GM19351 (cell line): Measurements from ENCODE around the gene PHF20.
A peak's percentile ranks its signal among the peaks of the same experiment; 100 is the strongest.
"Not testable (repeated sequence)": the region's sequence is repeated elsewhere in the genome, so short reads cannot be mapped to it uniquely, and the experiment has no call there.

Source experiments
- ATAC-seq: cut with Tn5 transposase; IDR thresholded peaks from one replicate; pipeline ENCODE4 v1.9.1; 2021; ENCODE audit warnings: mild to moderate bottlenecking, moderate library complexity; ENCODE audit not compliant: unreplicated experiment

Gene PHF20

DNA sequence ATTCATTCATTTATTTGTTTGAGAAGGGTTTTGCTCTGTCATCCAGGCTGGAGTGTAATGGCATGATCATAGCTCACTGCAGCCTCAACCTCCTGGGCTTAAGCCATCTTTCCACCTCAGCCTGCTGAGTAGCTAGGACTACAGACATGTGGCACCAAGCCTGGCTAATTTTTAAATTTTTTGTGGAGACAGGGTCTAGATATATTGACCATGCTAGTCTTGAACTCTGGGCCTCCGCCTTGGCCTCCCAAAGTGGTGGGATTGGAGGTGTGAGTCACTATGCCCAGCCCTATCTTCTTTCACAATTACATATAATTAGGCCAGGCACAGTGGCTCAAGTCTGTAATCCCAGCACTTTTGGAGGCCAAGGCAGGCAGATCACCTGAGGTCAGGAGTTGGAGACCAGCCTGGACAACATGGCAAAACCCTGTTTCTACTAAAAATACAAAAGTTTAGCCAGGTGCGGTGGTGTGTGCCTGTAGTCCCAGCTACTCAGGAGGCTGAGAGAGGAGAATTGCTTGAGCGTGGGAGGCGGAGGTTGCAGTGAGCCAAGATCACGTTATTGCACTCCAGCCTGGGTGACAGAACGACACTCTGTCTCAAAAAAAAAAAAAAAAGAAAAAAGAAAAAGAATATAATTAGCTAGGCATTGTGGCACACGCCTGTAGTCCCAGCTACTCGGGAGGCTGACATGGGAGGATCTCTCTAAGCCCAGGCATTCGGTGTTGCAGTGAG, 110.8 kb downstream of the PHF20 start:
- not testable (repeated sequence) for ATAC-seq

DNA sequence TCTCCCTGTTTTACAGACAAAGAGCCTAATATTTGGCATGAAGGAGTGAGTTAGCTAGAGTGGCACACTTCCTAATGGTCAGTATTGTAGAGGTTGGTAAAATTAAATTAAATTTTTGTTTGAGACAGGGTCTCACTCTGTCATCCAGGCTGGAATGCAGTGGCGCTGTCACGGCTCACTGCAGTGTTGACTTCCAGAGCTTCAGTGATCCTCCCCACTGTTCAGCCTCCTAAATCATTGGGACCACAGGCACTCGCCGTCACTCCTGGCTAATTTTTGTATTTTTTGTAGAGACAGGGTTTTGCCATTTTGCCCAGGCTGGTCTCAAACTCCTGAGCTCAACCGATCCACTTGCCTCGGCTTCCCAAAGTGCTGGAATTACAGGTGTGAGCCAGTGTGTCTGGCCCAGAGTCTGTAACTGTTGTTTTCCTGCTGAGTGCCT, 111.5 kb downstream of the PHF20 start:
- no peak for ATAC-seq

DNA sequence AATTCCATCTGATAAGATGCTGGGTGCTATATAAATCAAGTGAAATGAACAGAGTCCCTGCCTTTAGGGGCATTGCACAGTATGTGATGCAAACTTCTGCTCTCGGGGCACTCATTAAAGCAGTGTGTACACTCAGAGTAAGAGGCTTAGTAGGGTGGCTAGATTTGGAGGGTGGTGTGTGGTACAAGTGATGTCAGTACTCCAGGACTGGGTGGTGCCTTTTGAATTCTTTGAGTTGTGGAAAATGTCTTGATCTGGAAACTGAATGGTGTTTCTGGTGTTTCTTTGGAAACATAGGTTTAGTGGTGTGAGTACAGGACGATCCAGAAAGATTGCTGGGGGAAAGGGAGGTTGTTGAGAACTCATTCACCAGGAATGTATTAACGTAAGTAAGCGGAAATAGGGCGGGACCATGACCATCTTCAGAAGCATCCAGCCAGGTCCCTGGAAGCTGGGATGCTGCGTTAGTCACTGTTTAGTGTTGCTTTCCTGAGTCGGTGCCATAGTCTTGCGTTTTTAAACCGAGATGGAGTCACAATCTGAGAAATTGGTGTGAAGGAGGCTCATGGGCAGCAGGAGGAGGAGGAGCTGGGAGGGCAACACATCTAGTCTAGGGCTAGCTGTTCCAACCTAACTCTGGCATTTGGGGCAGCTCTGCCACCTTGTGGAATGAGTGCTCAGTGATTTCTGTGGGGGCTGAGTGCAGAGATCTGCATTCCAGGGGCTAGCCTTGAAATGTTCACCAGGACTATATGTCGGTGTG, 112.1 kb downstream of the PHF20 start:
- no peak for ATAC-seq

DNA sequence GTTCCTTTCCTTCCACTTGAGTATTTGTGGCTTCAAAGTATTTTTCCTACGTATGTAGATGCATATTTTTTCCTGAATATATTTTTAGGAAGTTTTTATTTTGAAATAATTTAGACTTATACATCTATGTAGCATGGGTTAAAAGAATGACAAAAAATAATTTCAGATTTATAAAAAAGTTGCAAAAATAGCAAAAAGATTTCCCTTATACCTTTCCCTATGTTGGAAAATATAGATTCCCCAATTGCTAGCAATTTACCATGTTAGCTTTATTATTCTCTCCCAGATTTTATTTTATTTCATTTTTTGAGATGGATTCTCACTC, 112.7 kb downstream of the PHF20 start:
- no peak for ATAC-seq

DNA sequence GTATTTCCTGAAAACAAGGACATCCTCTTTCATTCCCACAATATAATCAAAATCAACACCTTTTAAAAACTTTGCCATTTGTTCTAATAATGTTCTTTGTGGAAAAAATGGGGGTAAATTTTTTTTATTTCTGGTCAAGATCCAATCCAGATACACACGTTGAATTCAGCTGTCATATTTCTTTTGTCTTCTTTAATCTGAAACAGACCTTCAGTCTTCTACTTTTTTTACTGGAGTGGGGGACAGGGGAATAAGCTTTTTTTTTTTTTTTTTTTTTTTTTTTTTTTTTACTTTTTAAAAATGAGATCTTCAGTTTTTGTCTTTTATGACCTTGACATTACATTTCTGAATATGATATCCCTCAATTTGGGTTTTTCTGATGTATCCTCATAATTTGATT, 113.4 kb downstream of the PHF20 start:
- no peak for ATAC-seq

DNA sequence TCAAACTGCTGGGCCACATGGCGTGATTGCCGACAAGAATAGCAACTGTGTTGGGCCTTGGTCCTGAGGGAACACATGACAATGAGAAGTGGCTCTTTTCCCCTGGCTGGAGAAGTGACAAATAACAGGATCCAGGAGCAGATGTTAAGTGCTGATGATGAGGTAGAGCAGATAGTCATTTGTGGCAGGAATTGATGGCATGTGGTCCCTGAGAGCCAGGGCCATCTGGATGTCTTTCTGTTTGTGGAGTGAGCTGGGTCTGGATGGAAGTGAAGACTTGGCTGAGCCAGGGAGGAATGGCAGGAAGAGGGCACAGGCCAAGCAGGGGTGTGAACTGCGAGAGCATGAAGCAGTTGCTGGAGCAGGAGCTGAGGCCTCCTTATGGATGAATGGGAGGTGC, 114.7 kb downstream of the PHF20 start:
- no peak for ATAC-seq

DNA sequence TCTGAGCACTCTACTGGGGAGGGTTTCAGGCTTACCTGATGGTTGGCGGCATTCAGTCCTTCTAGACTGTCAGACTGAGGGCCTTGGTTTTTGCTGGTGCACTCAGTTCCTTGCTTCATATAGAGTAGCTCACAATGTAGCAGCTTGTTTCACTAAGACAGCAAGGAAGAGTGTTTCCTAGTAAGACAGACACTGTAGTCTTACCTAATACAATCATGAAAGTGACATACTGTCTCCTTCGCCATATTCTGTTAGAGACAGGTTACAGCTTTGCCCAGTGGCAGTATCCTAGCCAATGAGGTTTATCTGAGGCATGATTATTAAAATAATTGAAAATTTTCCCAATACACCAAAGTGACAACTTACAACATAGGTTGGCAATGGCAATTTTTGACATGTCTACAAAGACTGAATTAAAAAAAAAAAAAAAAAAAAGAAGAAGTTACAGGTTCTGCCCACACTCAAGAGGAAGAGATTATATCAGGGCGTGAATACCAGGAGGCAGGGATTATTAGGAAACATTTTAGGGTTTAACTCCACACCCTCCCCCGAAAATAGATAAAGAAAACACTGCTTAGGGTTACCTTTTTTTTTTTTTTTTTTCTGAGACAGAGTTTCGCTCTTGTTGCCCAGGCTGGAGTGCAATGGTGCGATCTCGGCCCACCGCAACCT, 115.7 kb downstream of the PHF20 start:
- ATAC-seq: no peak

DNA sequence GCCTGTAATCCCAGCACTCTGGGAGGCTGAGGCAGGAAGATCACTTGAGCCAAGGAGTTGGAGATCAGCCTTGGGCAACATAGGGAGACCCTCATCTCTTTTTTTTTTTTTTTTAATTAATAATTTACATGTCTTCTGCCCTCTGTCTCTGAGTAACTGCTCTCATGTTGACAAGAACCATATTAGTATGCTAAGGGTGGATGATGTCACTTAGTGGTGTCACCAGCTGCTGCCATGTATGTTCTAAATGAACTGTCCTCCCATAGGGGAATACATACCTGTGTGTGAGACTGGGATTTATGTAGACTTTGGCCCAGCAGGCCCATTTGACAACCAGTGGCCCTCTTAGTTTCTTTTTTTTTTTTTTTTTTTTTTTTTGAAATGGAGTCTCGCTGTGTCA, 116.8 kb downstream of the PHF20 start:
- ATAC-seq: no peak

DNA sequence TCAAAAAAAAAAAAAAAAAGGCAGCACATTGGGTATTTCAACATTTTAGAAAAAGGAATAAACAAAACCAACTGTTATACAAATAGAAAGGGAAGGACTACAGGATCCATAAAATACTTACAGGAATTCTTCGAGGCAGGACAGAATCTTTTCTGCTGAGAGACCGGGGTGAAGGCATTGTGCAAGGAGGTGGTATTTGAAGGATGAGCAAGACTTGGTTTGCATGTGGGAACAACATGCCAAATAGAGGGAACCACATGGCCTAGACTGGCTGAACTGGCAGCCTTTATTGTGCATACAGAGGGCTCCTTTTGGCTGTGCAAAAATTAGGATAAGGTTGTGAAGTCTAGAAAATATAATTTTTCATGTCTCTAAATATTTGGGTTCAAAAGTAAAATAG, 119.6 kb downstream of the PHF20 start:
- ATAC-seq: no peak

DNA sequence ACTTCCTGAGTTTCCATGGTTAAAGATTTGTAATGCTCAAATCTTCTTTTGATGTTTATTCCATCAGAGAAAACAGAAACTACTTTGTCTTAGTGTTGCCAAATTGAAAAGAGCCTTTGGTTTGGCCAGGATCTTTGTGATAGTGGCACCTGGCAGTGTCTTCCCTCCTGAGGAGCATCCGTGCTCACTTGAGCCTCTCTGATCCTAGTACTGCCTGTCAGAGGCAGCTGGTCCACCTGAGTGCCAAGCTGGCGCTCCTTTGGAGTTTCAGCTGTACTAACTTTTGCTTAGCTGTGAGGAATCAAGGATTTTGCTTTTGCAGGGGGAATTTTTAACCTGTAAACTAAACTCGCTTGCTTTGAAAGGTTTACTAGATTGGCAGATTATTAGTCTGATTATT, 121.1 kb downstream of the PHF20 start:
- no peak for ATAC-seq

DNA sequence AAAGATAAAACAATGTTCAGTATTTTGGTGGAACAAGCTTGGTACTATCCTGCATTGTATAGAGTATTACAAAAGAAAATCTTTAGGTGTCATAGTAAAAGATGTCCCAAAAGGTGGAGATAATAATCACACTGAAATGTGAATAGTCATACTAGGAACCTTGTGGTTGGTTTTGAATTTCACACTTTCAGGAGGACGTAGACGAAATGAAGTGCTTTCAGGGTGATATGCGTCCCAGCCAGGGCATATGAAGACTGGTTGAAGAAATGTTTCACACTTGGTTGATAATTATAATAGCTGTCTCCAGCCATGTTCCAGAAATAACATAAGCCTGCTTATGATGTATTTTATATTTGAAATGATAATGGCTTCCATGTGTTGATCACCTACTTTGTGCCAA, 122.1 kb downstream of the PHF20 start:
- ATAC-seq: peak; percentile 86

DNA sequence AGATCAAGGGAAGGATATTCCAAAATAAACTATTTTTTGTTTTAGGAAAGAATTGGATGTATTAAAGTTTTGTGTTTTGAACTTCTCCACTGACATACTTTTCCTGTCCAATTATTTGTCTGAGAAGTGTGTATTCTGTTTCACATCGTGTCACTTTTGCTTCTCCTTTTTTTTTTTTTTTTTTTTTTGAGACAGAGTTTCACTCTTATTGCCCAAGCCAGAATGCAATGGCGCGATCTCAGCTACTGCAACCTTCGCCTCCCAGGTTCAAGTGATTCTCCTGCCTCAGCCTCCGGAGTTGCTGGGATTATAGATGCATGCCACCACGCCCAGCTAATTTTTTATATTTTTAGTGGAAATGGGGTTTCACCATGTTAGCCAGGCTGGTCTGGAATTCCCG, 123.7 kb downstream of the PHF20 start:
- ATAC-seq: not testable (repeated sequence)

DNA sequence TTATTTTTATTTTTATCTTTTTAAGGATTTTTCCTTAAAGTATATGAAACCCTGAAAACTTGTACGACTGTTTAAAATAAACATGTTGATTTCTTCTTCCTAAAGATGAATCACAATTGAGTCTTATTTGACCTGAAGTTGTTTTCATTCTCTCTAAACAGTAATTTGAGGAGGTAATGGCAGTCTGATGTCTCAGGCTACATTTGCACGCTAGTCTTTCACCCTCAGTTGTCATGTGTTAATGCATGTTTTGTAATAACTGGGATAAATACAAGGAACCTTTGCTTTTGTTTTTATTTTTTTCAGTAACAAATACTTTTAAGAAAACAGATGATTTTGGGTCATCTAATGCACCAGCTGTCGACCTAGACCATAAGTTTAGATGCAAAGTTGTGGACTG, 127.2 kb downstream of the PHF20 start:
- ATAC-seq: no peak

DNA sequence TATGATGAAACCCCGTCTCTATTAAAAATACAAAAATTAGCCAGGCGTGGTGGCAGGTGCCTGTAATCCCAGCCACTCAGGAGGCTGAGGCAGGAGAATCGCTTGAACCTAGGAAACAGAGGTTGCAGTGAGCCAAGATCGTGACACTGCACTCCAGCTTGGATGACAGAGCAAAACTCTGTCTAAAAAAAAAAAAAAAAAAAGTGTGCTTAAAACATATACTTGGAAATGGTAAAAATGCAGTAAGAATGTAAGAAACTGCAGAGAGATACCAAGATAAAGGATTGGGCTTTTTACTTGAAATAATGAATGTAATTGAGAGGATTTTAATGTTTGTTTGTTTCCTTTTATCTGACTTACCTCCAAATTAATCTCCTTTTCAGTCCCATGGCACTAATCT, 129.4 kb downstream of the PHF20 start:
- not testable (repeated sequence) for ATAC-seq

DNA sequence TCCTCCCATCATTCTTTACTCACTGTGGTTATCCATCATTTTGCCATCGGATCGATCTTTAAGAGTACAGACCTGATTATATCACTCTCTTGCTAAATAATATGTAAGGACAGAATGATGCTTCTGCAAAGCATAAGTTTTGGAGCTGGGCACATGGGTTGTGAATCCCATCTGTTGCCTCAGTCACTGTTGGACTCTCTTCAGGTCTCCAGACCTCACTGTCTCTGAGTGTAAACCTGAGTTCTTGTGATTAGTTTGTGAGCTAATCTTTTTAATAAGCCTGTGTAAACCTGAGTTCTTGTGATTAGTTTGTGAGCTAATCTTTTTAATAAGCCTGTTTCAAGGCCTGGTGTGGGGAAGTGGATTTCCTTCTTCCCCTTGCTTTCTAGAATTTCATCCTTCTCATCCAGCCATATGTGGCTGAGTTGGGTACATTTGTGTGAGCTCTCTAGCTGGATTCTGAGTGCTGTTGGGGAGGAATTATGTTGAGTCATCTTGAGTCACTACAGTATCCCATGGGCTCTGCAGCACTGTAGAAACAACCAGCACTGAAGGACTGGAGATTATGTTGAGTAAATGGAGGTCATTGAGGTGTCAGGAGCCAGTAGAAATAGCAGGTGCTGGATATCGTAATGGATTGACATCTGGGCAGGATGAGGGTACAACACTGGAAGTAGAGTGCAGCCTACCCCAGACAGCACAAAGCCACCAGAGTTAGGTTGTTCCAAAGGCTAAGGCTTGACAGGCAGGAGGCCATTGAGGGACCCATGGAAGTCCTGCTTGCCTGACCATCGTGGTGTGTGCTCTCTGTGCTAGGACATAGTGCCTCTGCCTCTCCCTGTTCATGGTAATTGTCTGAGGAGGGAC, 130.1 kb downstream of the PHF20 start:
- no peak for ATAC-seq

DNA sequence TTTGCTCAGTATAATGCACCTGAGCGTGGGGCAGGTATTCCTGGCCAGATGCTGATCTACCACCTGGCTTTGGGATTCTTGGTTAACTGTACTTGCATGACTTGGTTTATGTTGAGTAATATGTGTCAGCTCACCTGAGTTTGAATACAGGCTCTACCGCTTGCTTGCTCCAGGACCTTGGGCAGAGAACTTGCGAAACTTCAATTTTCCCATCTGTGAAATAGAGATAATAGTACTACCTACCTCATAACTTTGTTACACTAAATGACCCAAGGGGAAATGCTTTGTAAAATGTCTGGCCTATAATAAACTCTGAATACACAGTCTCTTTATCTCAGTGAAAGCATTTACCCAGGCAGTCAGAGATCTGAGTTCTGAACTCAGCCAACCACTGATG, 130.7 kb downstream of the PHF20 start:
- ATAC-seq: no peak

DNA sequence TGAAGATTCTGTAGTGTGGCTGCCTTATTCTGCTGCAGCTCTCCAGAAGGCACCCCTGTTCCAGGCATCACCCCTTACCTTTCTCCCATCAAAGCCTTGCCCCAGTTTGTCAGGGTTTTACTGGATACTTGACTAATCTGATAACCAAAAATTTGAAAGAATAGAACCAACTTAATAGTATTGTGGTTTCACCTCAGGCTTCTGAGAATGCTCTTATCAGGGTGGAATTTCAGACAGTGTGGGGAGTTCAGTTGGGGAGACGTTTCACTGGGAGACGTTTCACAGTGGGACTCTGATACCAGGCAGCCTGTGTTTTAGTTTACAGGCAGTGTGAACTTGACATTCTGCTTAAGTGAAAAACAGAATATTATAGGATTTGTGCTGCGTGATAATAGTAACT, 132.0 kb downstream of the PHF20 start:
- ATAC-seq: no peak

DNA sequence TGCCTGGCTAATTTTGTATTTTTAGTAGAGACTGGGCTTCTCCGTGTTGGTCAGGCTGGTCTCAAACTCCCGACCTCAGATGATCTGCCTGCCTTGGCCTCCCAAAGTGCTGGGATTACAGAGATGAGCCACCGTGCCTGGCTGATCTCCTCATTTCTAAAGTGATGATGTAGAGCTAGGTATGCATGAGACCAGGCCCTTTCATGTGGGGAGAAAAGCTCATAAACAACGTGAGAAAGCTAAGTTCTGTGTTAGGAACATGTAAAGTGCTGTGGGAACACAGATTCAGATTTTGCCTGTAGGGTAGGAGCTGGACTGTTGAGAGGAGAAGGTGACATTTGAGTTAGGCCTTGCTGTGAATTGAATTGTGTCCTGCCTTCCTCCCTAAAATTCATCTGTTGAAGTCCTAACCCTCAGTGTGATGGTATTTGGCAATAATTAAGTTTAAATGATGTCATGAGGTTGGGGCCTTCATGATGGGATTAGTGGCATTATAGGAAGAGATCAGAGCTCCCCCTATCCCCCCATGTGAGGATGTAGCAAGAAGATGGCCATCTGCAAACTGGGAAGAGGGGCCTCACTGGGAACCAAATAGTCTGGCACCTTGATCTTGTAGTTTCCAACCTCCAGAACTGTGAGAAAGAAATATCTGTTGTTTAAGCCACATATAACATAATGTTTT, 133.3 kb downstream of the PHF20 start:
- ATAC-seq: no peak

DNA sequence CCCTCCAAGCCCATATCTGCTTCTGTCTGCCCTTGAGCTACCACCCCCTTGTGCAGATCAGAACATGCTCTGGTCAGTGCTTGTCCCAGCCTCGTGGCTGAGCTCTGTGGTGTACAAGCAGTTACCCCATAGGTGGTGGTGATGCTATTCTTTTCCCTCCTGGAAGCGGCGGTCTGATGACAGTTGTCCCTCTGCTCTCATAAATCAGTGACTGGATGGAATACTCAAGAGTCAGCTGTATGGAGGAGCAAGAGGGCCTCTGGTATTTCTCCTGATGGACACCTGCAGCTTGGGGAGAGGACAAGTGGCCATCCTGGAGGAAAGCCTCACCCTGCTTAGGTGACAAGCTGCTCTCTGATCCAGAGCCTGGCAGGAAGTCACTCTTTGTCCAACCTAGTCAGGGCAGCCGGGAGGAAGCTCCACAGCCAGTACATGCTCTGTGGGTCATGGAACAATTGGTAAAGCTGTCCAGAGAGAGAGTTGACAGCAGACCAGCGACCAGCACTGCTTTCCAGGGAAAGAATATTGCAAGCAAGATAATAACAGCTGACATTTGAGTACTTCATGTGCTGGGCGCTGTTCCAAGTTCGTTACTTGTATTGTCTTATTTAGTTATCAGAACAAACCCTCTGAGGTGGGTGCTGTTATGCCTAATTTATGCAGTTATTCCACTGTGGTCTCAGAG, 135.3 kb downstream of the PHF20 start:
- ATAC-seq: no peak

DNA sequence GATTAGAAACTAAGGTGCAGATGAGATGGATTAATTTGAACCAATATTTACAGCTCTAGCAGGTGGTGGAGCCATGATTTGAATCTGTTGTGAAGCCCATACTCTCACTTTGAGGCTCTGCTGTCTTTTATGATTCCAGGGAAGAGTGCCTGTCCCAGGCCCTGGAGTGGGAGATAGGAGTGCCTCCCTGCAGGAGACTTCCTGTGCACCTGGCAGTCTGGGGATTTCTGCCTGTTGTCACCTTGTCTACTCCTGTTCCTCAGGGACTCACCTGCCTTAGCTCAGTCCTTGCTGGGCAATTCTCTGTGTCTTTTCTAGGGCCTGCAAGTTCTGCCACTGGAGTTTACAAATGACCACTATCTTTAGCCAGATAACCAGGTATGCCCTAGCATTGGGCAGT, 136.2 kb downstream of the PHF20 start:
- ATAC-seq: no peak
